Liver (tissue), 3 donors: Measurements from ENCODE around the gene DNAH1.

ENCODE experiments used
- CTCF ChIP-seq: fragments of 150-350 bp; IDR thresholded peaks from 2 replicates; pipeline ENCODE4 v1.5.1; 2017; ENCODE audit warnings: improper control_type of control experiment, low read depth, low read length; ENCODE audit not compliant: missing input control
- REST ChIP-seq: IDR thresholded peaks from 2 replicates; pipeline ENCODE4 v1.6.1; 2016; ENCODE audit warnings: antibody characterized with exemption, mild to moderate bottlenecking
- TAF1 ChIP-seq: conservative IDR thresholded peaks from 2 replicates; pipeline ENCODE4 v1.6.1; 2016; ENCODE audit warnings: antibody characterized with exemption, mild to moderate bottlenecking
- ZBTB33 ChIP-seq: IDR thresholded peaks from 2 replicates; pipeline ENCODE4 v1.6.1; 2016; ENCODE audit warnings: antibody characterized with exemption
- donor health status: healthy.
- donor health status: healthy.

DNA sequence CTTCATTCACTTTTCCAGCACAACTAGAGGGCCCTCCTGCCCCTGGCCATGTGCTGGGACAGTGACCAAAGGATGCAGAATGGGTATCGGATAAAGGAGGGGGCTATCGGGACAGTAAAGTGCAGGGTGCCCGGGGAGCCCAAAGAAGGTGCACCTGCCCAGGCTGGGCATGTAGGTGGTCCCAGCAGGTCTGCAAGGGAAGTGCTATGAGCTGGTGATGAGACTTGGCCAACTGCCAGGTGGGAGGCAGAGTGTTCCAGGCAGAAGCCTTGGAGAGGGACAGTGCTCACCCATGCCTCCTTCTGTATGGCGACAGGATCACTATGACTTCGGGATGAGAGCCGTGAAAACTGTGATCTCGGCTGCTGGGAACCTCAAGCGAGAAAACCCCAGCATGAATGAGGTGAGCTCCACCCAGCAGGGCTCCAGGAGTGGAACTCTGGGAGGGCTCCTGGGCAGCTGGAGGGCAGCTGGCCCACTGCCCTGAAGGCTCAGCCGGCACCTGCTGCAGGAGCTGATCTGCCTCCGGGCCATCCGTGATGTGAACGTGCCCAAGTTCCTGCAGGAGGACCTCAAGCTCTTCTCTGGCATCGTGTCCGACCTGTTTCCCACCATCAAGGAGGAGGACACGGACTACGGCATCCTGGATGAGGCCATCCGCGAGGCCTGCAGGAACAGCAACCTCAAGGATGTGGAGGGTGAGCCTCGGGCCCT is 48.4 kb downstream of the DNAH1 start:
- TF ChIP-seq CTCF (no peak), ZBTB33 (no peak), TAF1 (no peak), REST (no peak)
